ENCODE measurements around the gene NHSL2. TPM values are rescaled to one million over a fixed set of nuclear protein-coding genes. Genes with fewer than 3 reads are reported as not detected.

The NHSL2 gene
- total RNA-seq, 2 donors from 2014 or later: 5.5 to 9.3 TPM

GRCh38 chrX:72201836-72202536 is 291.3 kb downstream of the NHSL2 start:
- Histone ChIP-seq H3K4me3 (no peak overlapping the region), H3K9me3 (no peaks in the 10 kb centered on the region), H3K27me3 (no peaks in the 10 kb centered on the region), H3K4me1 (no peaks in the 10 kb centered on the region), H3K27ac (no peak overlapping the region), H3K36me3 (no peaks in the 10 kb centered on the region)
- TF ChIP-seq CTCF (IDR thresholded peaks at IDR 0.05): no peak
- no peak for DNase-seq (ENCODE audit: low spot score)

Other genes starting within 250 kb of the NHSL2 start
- gene CXorf49, start 192.6 kb upstream of the NHSL2 start, total RNA-seq: not detected
- not detected for gene CXorf49B, start 147.5 kb upstream of the NHSL2 start, total RNA-seq
- gene RTL5, start 221.1 kb downstream of the NHSL2 start, total RNA-seq: 1 to 10 TPM; 1.5 to 3.0 TPM